Activated CD8-positive, alpha-beta memory T cell treated with anti-CD3 and anti-CD28 coated beads, Interleukin-2, amount 50 U/mL, for 24 hours (primary cell): ENCODE results near the gene CDCP2.

ENCODE experiments used
- DNase-seq: peaks from one replicate; pipeline ENCODE4 v3.0.0-alpha.2; 2020; ENCODE audit errors: extremely low read depth

Gene CDCP2

GRCh38 chr1:54091666-54092065 is 61.1 kb downstream of the CDCP2 start:
- DNase-seq: no peak

- DNase-seq: no peak
Observed at GRCh38 chr1:54088385-54088784, 64.4 kb downstream of the CDCP2 start.

GRCh38 chr1:54086754-54087153 is 66.0 kb downstream of the CDCP2 start:
- no peak for DNase-seq

GRCh38 chr1:54084794-54085193 is 68.0 kb downstream of the CDCP2 start:
- no peak for DNase-seq
